Uterus (tissue), 4 donors: Measurements from ENCODE around the gene TEX11. TPM values are rescaled to one million over a fixed set of nuclear protein-coding genes. Genes with fewer than 3 reads are reported as not detected.

ENCODE experiments used
- DNase-seq, 2 donors: peaks; one replicate each; pipeline ENCODE4 v3.0.0-alpha.2; 2019 to 2020
- H3K27ac ChIP-seq, 2 donors: fragments of 200-600 bp; sonication (generic); 1 replicate in 1 of 2; 2 replicates in 1 of 2; pipeline ENCODE4 v1.5.1; 2016 to 2018
- H3K27me3 ChIP-seq, 2 donors: fragments of 200-600 bp; sonication (generic); one replicate each; pipeline ENCODE4 v1.5.1; 2018 to 2019; ENCODE audit warnings: control low read depth in 1 of 2
- H3K36me3 ChIP-seq, 2 donors: fragments of 200-600 bp; sonication (generic); one replicate each; pipeline ENCODE4 v1.5.1; 2019; ENCODE audit warnings: control low read depth in 1 of 2
- H3K4me1 ChIP-seq, 2 donors: fragments of 200-600 bp; sonication (generic); one replicate each; pipeline ENCODE4 v1.5.1; 2018 to 2019; ENCODE audit warnings: control low read depth in 1 of 2
- H3K4me3 ChIP-seq, 2 donors: fragments of 200-600 bp; sonication (generic); 1 replicate in 1 of 2; 2 replicates in 1 of 2; pipeline ENCODE4 v1.5.1; 2018 to 2019; ENCODE audit warnings: mild to moderate bottlenecking in 1 of 2
- H3K9me3 ChIP-seq, 2 donors: fragments of 200-600 bp; sonication (generic); one replicate each; pipeline ENCODE4 v1.5.1; 2019; ENCODE audit warnings: control low read depth in 1 of 2
- CTCF ChIP-seq, 4 experiments: fragments of 200-600 bp in 2 of 4; fragments of 450-650 bp in 2 of 4; sonication (generic) in 2 of 4; IDR thresholded peaks; one replicate each; pipeline ENCODE4 v1.5.1; 2016 to 2019; ENCODE audit warnings: antibody characterized with exemption in 4 of 4, mild to moderate bottlenecking in 2 of 4, moderate library complexity in 1 of 4
- POLR2A ChIP-seq, 2 donors: fragments of 450-650 bp; IDR thresholded peaks; one replicate each; pipeline ENCODE4 v1.6.1; 2016; ENCODE audit warnings: antibody characterized with exemption in 2 of 2, mild to moderate bottlenecking in 1 of 2, moderate library complexity in 1 of 2
- intact Hi-C: fragments of 100-400 bp; cut with DNase I; formaldehyde crosslinking; loops from one replicate; pipeline ENCODE4 v1.15.1; 2023; ENCODE audit warnings: low total_unique reads
- total RNA-seq, 4 donors: library from RNA; depleted of rRNA in 3 of 4; stranded (reverse); fragments of >200 nt in 3 of 4; gene quantifications; one replicate each; pipeline versions ENCODE4 v1.1.0 to v1.2.4, GENCODE V29; 2014 to 2023
- donor health status: DM: yes; HTN: yes; CAD: no.

Gene TEX11
- total RNA-seq, 4 donors from 2014 or later, result 0.35 TPM; not detected in 3

GRCh38 chrX:70485466-70485865, 423.0 kb downstream of the TEX11 start:
- intact Hi-C loops, result no loop called here

GRCh38 chrX:70482300-70482699, 426.2 kb downstream of the TEX11 start:
- Histone ChIP-seq H3K9me3 (no peaks in the 10 kb centered on the region), H3K4me1 (no peaks in the 10 kb centered on the region), H3K27me3 (no peaks in the 10 kb centered on the region), H3K36me3 (no peaks in the 10 kb centered on the region), H3K4me3 (no peak overlapping the region), H3K27ac (no peak overlapping the region)
- DNase-seq, result no peak
- no peak for TF ChIP-seq POLR2A (IDR thresholded peaks at IDR 0.05)
- no peak for TF ChIP-seq CTCF (IDR thresholded peaks at IDR 0.05)
- intact Hi-C loops, result no loop called here

More at GRCh38 chrX:70485466-70485865, 423.0 kb downstream of the TEX11 start:
- no peaks in the 10 kb centered on the region for H3K36me3 ChIP-seq
- H3K9me3 ChIP-seq, result no peaks in the 10 kb centered on the region
- H3K4me1 ChIP-seq, result no peaks in the 10 kb centered on the region
- no peak overlapping the region for H3K4me3 ChIP-seq
- H3K27me3 ChIP-seq, result no peaks in the 10 kb centered on the region
- TF ChIP-seq CTCF (IDR thresholded peaks at IDR 0.05) (no peak), POLR2A (IDR thresholded peaks at IDR 0.05) (no peak)
- H3K27ac ChIP-seq, result no peak overlapping the region
- no peak for DNase-seq

DNA sequence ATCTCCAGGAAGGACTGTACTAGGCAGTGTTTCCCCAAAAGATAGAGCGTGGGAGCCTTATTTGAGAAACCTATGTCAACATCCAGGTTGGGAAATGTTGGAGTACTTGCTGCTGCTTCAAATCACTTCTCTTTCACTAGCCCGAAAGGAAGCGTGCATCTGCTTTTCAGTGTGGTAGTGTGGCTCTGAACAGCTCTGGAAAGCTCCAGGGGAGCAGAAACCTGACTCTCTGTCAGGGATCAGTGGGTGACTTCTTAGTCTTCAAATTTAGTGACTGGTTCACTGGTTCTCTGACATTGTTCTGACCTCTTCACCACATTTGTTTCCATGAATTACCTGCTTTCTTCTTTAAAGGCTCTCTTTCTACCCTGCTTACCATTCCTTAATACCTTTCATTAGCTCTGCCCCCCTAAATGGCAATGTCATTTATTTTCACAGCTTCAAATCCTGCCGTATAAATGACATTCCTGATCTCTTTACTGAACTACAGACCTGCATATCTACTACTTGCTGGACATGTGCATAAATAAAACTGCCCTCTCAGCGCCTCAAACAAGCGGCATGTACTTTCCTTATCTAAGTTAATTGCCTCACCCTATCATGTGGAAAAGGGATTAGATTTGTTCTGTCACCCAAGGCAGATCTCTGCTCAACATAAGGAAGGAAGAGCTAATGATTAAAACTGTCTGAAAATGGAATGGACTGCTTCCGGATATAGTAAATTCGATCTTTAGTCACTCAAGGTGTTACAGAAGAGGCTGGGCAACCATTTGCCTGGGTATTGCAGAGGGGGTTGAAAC, 426.8 kb downstream of the TEX11 start:
- no peaks in the 10 kb centered on the region for H3K36me3 ChIP-seq
- TF ChIP-seq POLR2A (IDR thresholded peaks at IDR 0.05), result no peak
- TF ChIP-seq CTCF (IDR thresholded peaks at IDR 0.05), result no peak
- no peaks in the 10 kb centered on the region for H3K9me3 ChIP-seq
- intact Hi-C loops, result no loop called here
- peak overlapping the region in 1 of 2 donors; percentile 43 for H3K27ac ChIP-seq
- H3K27me3 ChIP-seq, result no peaks in the 10 kb centered on the region
- H3K4me1 ChIP-seq, result no peaks in the 10 kb centered on the region
- H3K4me3 ChIP-seq, result no peak overlapping the region
- no peak for DNase-seq

DNA sequence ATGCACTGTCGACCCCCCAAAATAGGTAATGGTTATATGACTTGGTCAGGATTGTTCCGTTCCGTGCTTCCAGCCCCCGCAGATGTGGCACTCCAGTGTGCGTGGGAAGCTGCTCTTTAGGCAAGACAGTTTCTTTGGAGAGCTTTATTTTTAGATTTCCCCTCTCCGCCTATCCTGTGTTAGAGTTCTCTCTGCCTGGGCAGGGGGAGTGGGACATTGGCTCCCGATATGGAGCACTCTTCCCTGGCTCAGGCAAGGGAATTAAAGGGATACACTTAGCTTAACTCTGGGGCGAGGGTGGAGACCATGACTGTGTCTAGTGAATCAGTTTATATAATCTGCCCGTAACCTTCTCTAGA, 427.9 kb downstream of the TEX11 start:
- TF ChIP-seq CTCF (IDR thresholded peaks at IDR 0.05) (no peak), POLR2A (IDR thresholded peaks at IDR 0.05) (no peak)
- H3K27me3 ChIP-seq, result no peaks in the 10 kb centered on the region
- DNase-seq, result peak; percentile 17 to 47
- intact Hi-C loops, result no loop called here
- H3K9me3 ChIP-seq, result no peaks in the 10 kb centered on the region
- peak overlapping the region; percentile 43 to 52 for H3K27ac ChIP-seq
- H3K4me1 ChIP-seq, result no peaks in the 10 kb centered on the region
- no peak overlapping the region for H3K4me3 ChIP-seq
- H3K36me3 ChIP-seq, result no peaks in the 10 kb centered on the region

GRCh38 chrX:70479922-70480659, 428.4 kb downstream of the TEX11 start:
- no peak for TF ChIP-seq POLR2A (IDR thresholded peaks at IDR 0.05)
- TF ChIP-seq CTCF (IDR thresholded peaks at IDR 0.05), result no peak
- Histone ChIP-seq H3K4me3 (no peak overlapping the region), H3K27me3 (no peaks in the 10 kb centered on the region), H3K9me3 (no peaks in the 10 kb centered on the region), H3K4me1 (no peaks in the 10 kb centered on the region), H3K36me3 (no peaks in the 10 kb centered on the region), H3K27ac (peak overlapping the region; percentile 43 to 52)
- intact Hi-C loops, result no loop called here
- no peak for DNase-seq
